Measurements from ENCODE around the gene SATB2. TPM values are rescaled to one million over a fixed set of nuclear protein-coding genes. Genes with fewer than 3 reads are reported as not detected.

The SATB2 gene
- total RNA-seq, 1 experiment from 2014 or later: 7.8 TPM

GRCh38 chr2:199444749-199445148, 13.0 kb downstream of the SATB2 start:
- H3K27me3 ChIP-seq (ENCODE audit: insufficient read depth, low read depth): no peaks in the 10 kb centered on the region
- H3K4me3 ChIP-seq: no peak overlapping the region
- intact Hi-C loops (cut with micrococcal nuclease; ENCODE audit: unreplicated experiment): no loop called here
- H3K27ac ChIP-seq: no peak overlapping the region
- H3K79me2 ChIP-seq (ENCODE audit: low read depth): no peaks in the 10 kb centered on the region
- no peaks in the 10 kb centered on the region for H4K20me1 ChIP-seq (ENCODE audit: insufficient read depth)
- no peaks in the 10 kb centered on the region for H3K9me2 ChIP-seq (ENCODE audit: insufficient read depth)
- no TSS peak for BruUV-seq (replicated peaks)
- no peaks in the 10 kb centered on the region for H3F3A ChIP-seq (ENCODE audit: insufficient read depth, low read depth)
- no peaks in the 10 kb centered on the region for H3K4me1 ChIP-seq (replicated peaks; ENCODE audit: insufficient read depth)
- no peak for DNase-seq
- H2AFZ ChIP-seq: no peak overlapping the region
- no peaks in the 10 kb centered on the region for H3K36me3 ChIP-seq (ENCODE audit: low read depth)
- ChIA-PET CTCF (no interaction called here), POLR2A (ENCODE audit: unreplicated experiment) (no interaction called here)
- no peak overlapping the region for H3K4me2 ChIP-seq
- TF ChIP-seq CTCF (conservative IDR thresholded peaks at IDR 0.05) (no peak), EZH2 (IDR thresholded peaks at IDR 0.05; ENCODE audit: low read depth) (no peak)
- H3K9me3 ChIP-seq (ENCODE audit: insufficient read depth, low read depth): no peaks in the 10 kb centered on the region

GRCh38 chr2:199443589-199444130, 14.1 kb downstream of the SATB2 start:
- no peaks in the 10 kb centered on the region for H3F3A ChIP-seq (ENCODE audit: insufficient read depth, low read depth)
- no peaks in the 10 kb centered on the region for H3K36me3 ChIP-seq (ENCODE audit: low read depth)
- no peaks in the 10 kb centered on the region for H4K20me1 ChIP-seq (ENCODE audit: insufficient read depth)
- H3K27me3 ChIP-seq (ENCODE audit: insufficient read depth, low read depth): no peaks in the 10 kb centered on the region
- no peaks in the 10 kb centered on the region for H3K9me3 ChIP-seq (ENCODE audit: insufficient read depth, low read depth)
- H3K4me1 ChIP-seq (replicated peaks; ENCODE audit: insufficient read depth): no peaks in the 10 kb centered on the region
- no peaks in the 10 kb centered on the region for H3K79me2 ChIP-seq (ENCODE audit: low read depth)
- BruUV-seq (replicated peaks): no TSS peak
- no peak overlapping the region for H3K4me3 ChIP-seq
- H2AFZ ChIP-seq: no peak overlapping the region
- no peak overlapping the region for H3K27ac ChIP-seq
- intact Hi-C loops (cut with micrococcal nuclease; ENCODE audit: unreplicated experiment): no loop called here
- no peak for TF ChIP-seq CTCF (conservative IDR thresholded peaks at IDR 0.05)
- TF ChIP-seq EZH2 (IDR thresholded peaks at IDR 0.05; ENCODE audit: low read depth): no peak
- no peak overlapping the region for H3K4me2 ChIP-seq
- no peak for DNase-seq
- ChIA-PET POLR2A (ENCODE audit: unreplicated experiment) (no interaction called here), CTCF (no interaction called here)
- no peaks in the 10 kb centered on the region for H3K9me2 ChIP-seq (ENCODE audit: insufficient read depth)

- Histone ChIP-seq H2AFZ (no peak overlapping the region), H3K4me2 (no peak overlapping the region), H3K27me3 (ENCODE audit: insufficient read depth, low read depth) (no peaks in the 10 kb centered on the region), H3K79me2 (ENCODE audit: low read depth) (no peaks in the 10 kb centered on the region), H3K36me3 (ENCODE audit: low read depth) (no peaks in the 10 kb centered on the region), H3K9me3 (ENCODE audit: insufficient read depth, low read depth) (no peaks in the 10 kb centered on the region), H3K4me3 (no peak overlapping the region), H3F3A (ENCODE audit: insufficient read depth, low read depth) (no peaks in the 10 kb centered on the region), H4K20me1 (ENCODE audit: insufficient read depth) (no peaks in the 10 kb centered on the region), H3K4me1 (replicated peaks; ENCODE audit: insufficient read depth) (no peaks in the 10 kb centered on the region), H3K27ac (no peak overlapping the region), H3K9me2 (ENCODE audit: insufficient read depth) (no peaks in the 10 kb centered on the region)
- ChIA-PET POLR2A (ENCODE audit: unreplicated experiment) (no interaction called here), CTCF (no interaction called here)
- no peak for DNase-seq
- TF ChIP-seq EZH2 (IDR thresholded peaks at IDR 0.05; ENCODE audit: low read depth) (no peak), CTCF (conservative IDR thresholded peaks at IDR 0.05) (no peak)
- no TSS peak for BruUV-seq (replicated peaks)
- intact Hi-C loops (cut with micrococcal nuclease; ENCODE audit: unreplicated experiment): no loop called here
These were observed 15.6 kb downstream of the SATB2 start for GRCh38 chr2:199442173-199442572.
